Lung (tissue), 16 donors: Measurements from ENCODE around the gene TAS2R20. TPM values are rescaled to one million over a fixed set of nuclear protein-coding genes. Genes with fewer than 3 reads are reported as not detected.
"Not testable (repeated sequence)": the region's sequence is repeated elsewhere in the genome, so short reads cannot be mapped to it uniquely, and the experiment has no call there.

ENCODE experiments used
- ATAC-seq: fragments of 200-7000 bp; cut with Tn5 transposase; one replicate; pipeline ENCODE4 v1.9.1; 2020; ENCODE audit warnings: moderate number of reproducible peaks; ENCODE audit not compliant: insufficient read depth, low FRiP score
- DNase-seq, 3 donors: peaks; one replicate each; pipeline ENCODE4 v3.0.0-alpha.2; 2013 to 2017
- H3K27ac ChIP-seq, 2 donors: one replicate each; pipeline ENCODE4 v1.5.1; 2013; ENCODE audit warnings: mild to moderate bottlenecking in 2 of 2, moderate library complexity in 2 of 2, control low read depth in 1 of 2, inconsistent platforms in 1 of 2, low read depth in 1 of 2, low read length in 1 of 2
- H3K27me3 ChIP-seq, 3 donors: one replicate each; pipeline ENCODE4 v1.5.1; 2013; ENCODE audit warnings: low read length in 2 of 3; ENCODE audit not compliant: control insufficient read depth in 3 of 3, insufficient read depth in 3 of 3
- H3K36me3 ChIP-seq, 4 donors: one replicate each; pipeline ENCODE4 v1.5.1; 2013; ENCODE audit warnings: low read length in 4 of 4, mild to moderate bottlenecking in 1 of 4, moderate library complexity in 1 of 4; ENCODE audit not compliant: control insufficient read depth in 4 of 4, insufficient read depth in 4 of 4
- H3K4me1 ChIP-seq, 5 donors: one replicate each; pipeline ENCODE4 v1.5.1; 2013; ENCODE audit warnings: low read length in 5 of 5, mild to moderate bottlenecking in 2 of 5, moderate library complexity in 1 of 5; ENCODE audit not compliant: control insufficient read depth in 5 of 5, insufficient read depth in 5 of 5
- H3K4me3 ChIP-seq: one replicate; pipeline ENCODE4 v1.5.1; 2013; ENCODE audit warnings: mild to moderate bottlenecking, control low read depth, moderate library complexity
- H3K9ac ChIP-seq, 2 donors: one replicate each; pipeline ENCODE4 v1.5.1; 2013; ENCODE audit warnings: low read length in 2 of 2, control low read depth in 1 of 2; ENCODE audit not compliant: insufficient read depth in 1 of 2
- H3K9me3 ChIP-seq, 4 donors: one replicate each; pipeline ENCODE4 v1.5.1; 2013; ENCODE audit warnings: low read length in 3 of 4, mild to moderate bottlenecking in 1 of 4, moderate library complexity in 1 of 4; ENCODE audit not compliant: control insufficient read depth in 4 of 4, insufficient read depth in 3 of 4
- CTCF ChIP-seq: IDR thresholded peaks from 2 replicates; pipeline ENCODE4 v1.5.1; 2012; ENCODE audit warnings: mild to moderate bottlenecking; ENCODE audit errors: control extremely low read depth, extremely low read depth
- WGBS, 2 donors: extraction: QIAGEN DNeasy Blood & Tissue Kit; methylation state at CpG; one replicate each; pipeline ENCODE4 v1.1.7; 2013; 5-methylcytosine and 5-hydroxymethylcytosine counted together
- long read RNA-seq, 5 donors: transcript quantifications; one replicate each; lab custom pipeline, GENCODE V29; 2026
- polyA plus RNA-seq, 2 donors: library from polyadenylated mRNA; stranded (reverse); fragments of 200-250 nt; gene quantifications; one replicate each; pipeline ENCODE4 v1.2.1, GENCODE V29; 2013
- total RNA-seq, 2 donors: library from RNA; depleted of rRNA in 1 of 2; stranded (reverse); fragments of >200 nt in 1 of 2; gene quantifications; one replicate each; pipeline ENCODE4 v1.2.1, GENCODE V29; 2014 to 2021
- donor health status: control.
- donor health status: control.
- donor health status: Bipolar disorder and iron deficiency.
- donor health status: healthy.
- donor health status: DM: yes; HTN: yes; CAD: no.

TAS2R20 gene, protein sequence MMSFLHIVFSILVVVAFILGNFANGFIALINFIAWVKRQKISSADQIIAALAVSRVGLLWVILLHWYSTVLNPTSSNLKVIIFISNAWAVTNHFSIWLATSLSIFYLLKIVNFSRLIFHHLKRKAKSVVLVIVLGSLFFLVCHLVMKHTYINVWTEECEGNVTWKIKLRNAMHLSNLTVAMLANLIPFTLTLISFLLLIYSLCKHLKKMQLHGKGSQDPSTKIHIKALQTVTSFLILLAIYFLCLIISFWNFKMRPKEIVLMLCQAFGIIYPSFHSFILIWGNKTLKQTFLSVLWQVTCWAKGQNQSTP
- total RNA-seq (10 to 100 TPM in 1 of 2 donors, 1 to 10 TPM in 1; 1.7 to 21.2 TPM), polyA plus RNA-seq (under 1 TPM; 0.08 to 0.16 TPM)
- long read RNA-seq, donor 1, partial matches to known transcripts = 0 of 1 reads
- long read RNA-seq, donor 1, other reads (novel, unspliced or antisense) = 0 of 1 reads
- long read RNA-seq, donor 2 = 0 reads
- long read RNA-seq, donor 3 = 0 reads
- long read RNA-seq, donor 4 = 0 reads
- long read RNA-seq, donor 5, partial matches to known transcripts = 0 of 1 reads
- long read RNA-seq, donor 5, other reads (novel, unspliced or antisense) = 0 of 1 reads

- Histone ChIP-seq H3K9ac (no peak within 1 kb of the TSS), H3K27ac (no peak within 1 kb of the TSS), H3K9me3 (no peaks in the 10 kb centered on the region), H3K4me1 (peaks cover 0 to 3% (median 0%) of the 10 kb centered on the region in 5 donors), H3K4me3 (no peak within 1 kb of the TSS), H3K36me3 (peaks cover 0 to 8% (median 2%) of the 10 kb centered on the region in 4 donors), H3K27me3 (no peaks in the 10 kb centered on the region)
- DNase-seq = no peak
- ATAC-seq = no peak
- TF ChIP-seq CTCF = no peak
Measured at GRCh38 chr12:10998204-10998603, at the start of gene TAS2R20. Gene TAS2R20, minus strand, starts transcription at chr12:10998304. Its CDS starts 429 bp downstream, at chr12:10997875.

DNA sequence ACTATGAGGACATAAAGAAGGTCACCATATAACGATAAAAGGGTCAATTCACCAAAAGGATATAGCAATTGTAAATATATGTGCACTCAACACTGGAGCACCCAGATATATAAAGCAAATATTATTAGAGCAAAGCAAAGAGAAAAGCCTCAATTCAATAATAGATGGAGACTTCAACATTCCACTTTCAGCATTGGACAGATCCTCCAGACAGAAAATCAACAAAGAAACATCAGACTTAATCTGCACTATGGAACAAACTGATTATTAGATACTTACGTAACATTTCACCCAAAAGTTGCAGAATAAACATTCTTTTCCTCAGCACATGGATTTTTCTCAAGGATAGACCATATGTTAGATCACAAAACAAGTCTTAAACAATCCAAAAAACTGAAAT is 43.3 kb upstream of the TAS2R20 start:
- not testable (repeated sequence) for H3K36me3 ChIP-seq, H3K9me3 ChIP-seq, H3K4me1 ChIP-seq, H3K9ac ChIP-seq, ATAC-seq, H3K27me3 ChIP-seq, H3K4me3 ChIP-seq, H3K27ac ChIP-seq
- WGBS, 2 donors = 68 to 92% methylated on average over 2 of the region's 2 CpGs
- DNase-seq = peak in 2 of 3 donors; percentile 14 to 21

DNA sequence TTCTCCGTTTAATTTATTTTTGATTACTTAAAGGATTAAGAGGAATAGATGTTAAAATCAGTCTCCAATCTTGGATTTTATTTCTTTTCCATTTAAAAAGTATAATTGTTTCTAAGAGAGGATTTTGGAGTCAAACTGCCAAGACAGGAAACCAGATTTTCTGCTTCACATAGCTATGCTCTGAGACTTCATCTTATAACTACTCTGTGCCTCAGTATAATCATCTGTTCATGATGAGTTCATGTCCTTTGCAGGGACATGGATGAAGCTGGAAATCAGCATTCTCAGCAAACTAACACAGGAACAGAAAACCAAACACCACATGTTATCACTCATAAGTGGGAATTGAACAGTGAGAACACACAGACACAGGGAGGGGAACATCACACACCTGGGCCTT is 42.1 kb upstream of the TAS2R20 start:
- Histone ChIP-seq H3K27me3 (no peaks in the 10 kb centered on the region), H3K4me1 (no peaks in the 10 kb centered on the region), H3K9me3 (no peaks in the 10 kb centered on the region), H3K27ac (no peak overlapping the region), H3K4me3 (no peak overlapping the region), H3K36me3 (peaks cover 0 to 9% (median 4%) of the 10 kb centered on the region in 4 donors), H3K9ac (no peak overlapping the region)
- DNase-seq = peak in 1 of 3 donors; percentile 14
- no peak for TF ChIP-seq CTCF
- whole genome bisulfite sequencing, 2 donors = 85 to 86% methylated on average over 1 of the region's 1 CpG
- ATAC-seq = no peak

GRCh38 chr12:11039171-11039570 is 41.1 kb upstream of the TAS2R20 start:
- 65 to 90% methylated on average over 3 of the region's 3 CpGs for WGBS, 2 donors
- Histone ChIP-seq H3K9me3 (no peaks in the 10 kb centered on the region), H3K4me3 (no peak overlapping the region), H3K27ac (no peak overlapping the region), H3K4me1 (no peaks in the 10 kb centered on the region), H3K36me3 (peaks cover 0 to 7% (median 0%) of the 10 kb centered on the region in 4 donors), H3K9ac (no peak overlapping the region), H3K27me3 (no peaks in the 10 kb centered on the region)
- TF ChIP-seq CTCF = no peak
- DNase-seq (no peak), ATAC-seq (no peak)

DNA sequence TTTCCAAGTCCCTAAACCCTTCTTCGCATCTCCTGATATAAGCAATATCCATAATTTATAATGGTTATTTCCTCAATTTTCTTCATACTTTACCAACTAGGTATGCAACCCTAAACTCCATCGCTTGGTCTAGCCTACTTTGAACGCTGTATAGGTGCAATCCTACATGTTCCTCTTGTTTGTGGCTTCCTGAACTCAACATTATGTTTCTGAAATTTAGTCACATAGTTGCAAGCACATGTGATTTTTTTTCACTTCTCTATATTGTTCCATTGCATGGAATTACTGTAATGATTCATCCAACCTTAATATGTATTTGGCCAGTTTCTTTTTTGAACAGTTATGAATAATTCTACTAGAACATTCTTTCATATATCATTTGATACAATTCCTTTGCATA is 35.9 kb upstream of the TAS2R20 start:
- not testable (repeated sequence) for H3K4me3 ChIP-seq, DNase-seq, H3K36me3 ChIP-seq, ATAC-seq, H3K9me3 ChIP-seq, H3K4me1 ChIP-seq, H3K9ac ChIP-seq, H3K27ac ChIP-seq, H3K27me3 ChIP-seq
- 100% methylated on average over 1 of the region's 3 CpGs; no CpG with 5 or more reads in 1 of the 2 donors for whole genome bisulfite sequencing, 2 donors
